Endothelial cell of umbilical vein (primary cell): ENCODE results near the gene THAP4. TPM values are rescaled to one million over a fixed set of nuclear protein-coding genes. Genes with fewer than 3 reads are reported as not detected.

Experiments
- BruUV-seq: library from RNA; stranded (reverse); fragments of 400-500 nt; replicated peaks from 2 replicates; lab custom pipeline; 2021; lab: Mats Ljungman, UMichigan
- CTCF ChIA-PET: fragments of 300-600, 350-600 bp; sonication (Branson Sonifier 250); formaldehyde crosslinking; loops from one replicate; lab custom pipeline; 2021; ENCODE audit warnings: antibody characterized with exemption, inconsistent platforms; lab: Charles Lee
- POLR2A ChIA-PET: fragments of 300-600, 350-600 bp; sonication (Branson Sonifier 250); formaldehyde crosslinking; loops from one replicate; lab custom pipeline; 2021; ENCODE audit warnings: antibody characterized with exemption, inconsistent platforms; lab: Charles Lee
- DNase-seq: peaks from one replicate; pipeline ENCODE4 v3.0.0-alpha.2; 2011; ENCODE audit warnings: low read depth, low spot score
- FAIRE-seq: peaks from 2 replicates; lab custom pipeline; 2011; peaks lifted over from hg19 to GRCh38; lab: Jason Lieb, UNC
- H2AFZ ChIP-seq: 2 replicates; pipeline ENCODE4 v1.6.0; 2012; ENCODE audit warnings: low read depth, low read length, control low read depth, inconsistent platforms
- H3K27ac ChIP-seq: 2 replicates; pipeline ENCODE4 v1.5.1; 2011; ENCODE audit warnings: low read depth, mild to moderate bottlenecking, control low read depth, low read length, moderate library complexity; ENCODE audit not compliant: insufficient read depth
- H3K27me3 ChIP-seq, 2 experiments: 2 replicates each; pipeline versions ENCODE4 v1.6.0 to v1.6.1; 2011; ENCODE audit warnings: low read length in 2 of 2, mixed read lengths in 1 of 2; ENCODE audit not compliant: control insufficient read depth in 2 of 2, insufficient read depth in 2 of 2
- H3K36me3 ChIP-seq, 2 experiments: 2 replicates in 1 of 2; 3 replicates in 1 of 2; pipeline ENCODE4 v1.5.1; 2011; ENCODE audit warnings: low read length in 2 of 2, mild to moderate bottlenecking in 1 of 2, moderate library complexity in 1 of 2; ENCODE audit not compliant: control insufficient read depth in 2 of 2, insufficient read depth in 2 of 2; ENCODE audit errors: extremely low read depth in 1 of 2
- H3K4me1 ChIP-seq: 3 replicates; pipeline ENCODE4 v1.5.1; 2011; ENCODE audit warnings: mild to moderate bottlenecking, low read length; ENCODE audit not compliant: control insufficient read depth, insufficient read depth; ENCODE audit errors: extremely low read depth
- H3K4me2 ChIP-seq: 2 replicates; pipeline ENCODE4 v1.6.1; 2011; ENCODE audit warnings: low read length, control low read depth, mixed read lengths; ENCODE audit not compliant: insufficient read depth
- H3K4me3 ChIP-seq, 3 experiments: fragments of 200-600 bp in 1 of 3; sonication (generic), shearing (Covaris generic) in 1 of 3; replicated peaks in 1 of 3; 2 replicates each; pipeline ENCODE4 v1.5.1; 2011 to 2016; ENCODE audit warnings: control low read depth in 3 of 3, low read length in 3 of 3, mild to moderate bottlenecking in 2 of 3, inconsistent platforms in 1 of 3, low read depth in 1 of 3, moderate library complexity in 1 of 3; ENCODE audit not compliant: insufficient read depth in 1 of 3
- H3K79me2 ChIP-seq: 2 replicates; pipeline ENCODE4 v1.6.0; 2012; ENCODE audit warnings: low read length, inconsistent platforms; ENCODE audit not compliant: control insufficient read depth, insufficient read depth
- H3K9ac ChIP-seq: replicated peaks from 2 replicates; pipeline ENCODE3; 2011; ENCODE audit warnings: low read length, control low read depth; ENCODE audit not compliant: insufficient read depth; ENCODE audit errors: extremely low read depth
- H3K9me1 ChIP-seq: replicated peaks from 3 replicates; pipeline ENCODE4 v1.6.0; 2011; ENCODE audit warnings: mild to moderate bottlenecking, low read length; ENCODE audit not compliant: control insufficient read depth, insufficient read depth; ENCODE audit errors: extremely low read depth
- H3K9me3 ChIP-seq: replicated peaks from 2 replicates; pipeline ENCODE4 v1.5.1; 2012; ENCODE audit warnings: low read length, inconsistent platforms; ENCODE audit not compliant: control insufficient read depth, insufficient read depth
- H4K20me1 ChIP-seq: replicated peaks from 2 replicates; pipeline ENCODE3; 2011; ENCODE audit warnings: mild to moderate bottlenecking, low read length; ENCODE audit not compliant: control insufficient read depth, insufficient read depth; ENCODE audit errors: extremely low read depth
- EZH2 ChIP-seq: IDR thresholded peaks from 2 replicates; pipeline ENCODE4 v1.6.1; 2012; ENCODE audit warnings: borderline replicate concordance, low read depth, mild to moderate bottlenecking, moderate library complexity, low read length, inconsistent platforms; ENCODE audit not compliant: severe bottlenecking
- FOS ChIP-seq: IDR thresholded peaks from 2 replicates; pipeline ENCODE4 v1.6.1; 2011; ENCODE audit warnings: mild to moderate bottlenecking, low read length, moderate library complexity, borderline replicate concordance; ENCODE audit not compliant: insufficient read depth
- GATA2 ChIP-seq: IDR thresholded peaks from 2 replicates; pipeline ENCODE4 v1.7.0; 2011; ENCODE audit warnings: low read depth, mild to moderate bottlenecking, moderate library complexity, mixed read lengths, low read length; ENCODE audit not compliant: insufficient read length, insufficient read depth
- JUN ChIP-seq: IDR thresholded peaks from 2 replicates; pipeline ENCODE4 v1.6.1; 2011; ENCODE audit warnings: borderline replicate concordance, low read depth; ENCODE audit not compliant: insufficient read length, insufficient read depth
- MAX ChIP-seq: IDR thresholded peaks from 2 replicates; pipeline ENCODE4 v1.6.1; 2011; ENCODE audit not compliant: insufficient read depth, insufficient read length
- MYC ChIP-seq: IDR thresholded peaks from one replicate; pipeline ENCODE4 v1.6.1; 2011; ENCODE audit warnings: mild to moderate bottlenecking, low read depth, low read length
- POLR2A ChIP-seq: IDR thresholded peaks from 2 replicates; pipeline ENCODE4 v1.6.1; 2012; ENCODE audit warnings: low read depth, mild to moderate bottlenecking, control low read depth, low read length
- POLR2AphosphoS5 ChIP-seq: IDR thresholded peaks from 2 replicates; pipeline ENCODE4 v1.6.1; 2012; ENCODE audit warnings: low read depth, mild to moderate bottlenecking, control low read depth, low read length, moderate library complexity; ENCODE audit not compliant: insufficient read depth
- dilution Hi-C: fragments of 300-500 bp; cut with MboI; formaldehyde crosslinking; loops from one replicate; pipeline ENCODE4 v1.15.0; 2019; ENCODE audit warnings: low sequenced_read_pairs; ENCODE audit not compliant: extremely low pct_ligation_motif_present
- intact Hi-C: fragments of 100-400 bp; cut with micrococcal nuclease; formaldehyde crosslinking; loops from one replicate; pipeline ENCODE4 v1.10.0; 2022
- polyA plus RNA-seq, 4 experiments: library from polyadenylated mRNA; depleted of rRNA in 3 of 4; stranded (reverse) in 3 of 4; unstranded in 1 of 4; fragments of >200 nt; gene quantifications; 2 replicates each; pipeline versions ENCODE4 v1.2.1 to v1.2.3, GENCODE V29; 2011 to 2012; ENCODE audit warnings: missing spikeins in 1 of 4
- total RNA-seq: library from RNA; stranded (reverse); gene quantifications from 2 replicates; pipeline ENCODE4 v1.2.3, GENCODE V29; 2021
- TF ChIP-seq, protein P1 (sequence below), 2 donors: IDR thresholded peaks; 1 replicate in 1 of 2; 2 replicates in 1 of 2; pipeline ENCODE4 v1.5.1; 2011; ENCODE audit warnings: low read length in 2 of 2, mild to moderate bottlenecking in 2 of 2, moderate library complexity in 2 of 2, control low read depth in 1 of 2, inconsistent platforms in 1 of 2, low read depth in 1 of 2; ENCODE audit not compliant: insufficient read depth in 1 of 2; ENCODE audit errors: extremely low read depth in 1 of 2

The THAP4 gene
- total and polyA plus RNA-seq, 2 donors (not counting 3 experiments of a cell fraction or from before 2014, with no cell fraction given), result 45.4 to 47.4 TPM

- no peaks in the 10 kb centered on the region for H3K9me1 ChIP-seq
- H3K36me3 ChIP-seq, result no peaks in the 10 kb centered on the region
- H3K4me3 ChIP-seq, result no peak overlapping the region
- DNase-seq (no peak), FAIRE-seq (no peak)
- no peaks in the 10 kb centered on the region for H4K20me1 ChIP-seq
- no TSS peak for BruUV-seq
- dilution Hi-C loops (no loop called here), intact Hi-C loops (no loop called here)
- TF ChIP-seq FOS, result no peak
- TF ChIP-seq MAX, result no peak
- no peak for TF ChIP-seq POLR2A
- no peak for TF ChIP-seq JUN
- TF ChIP-seq POLR2AphosphoS5, result no peak
- no peak for TF ChIP-seq EZH2
- TF ChIP-seq GATA2, result no peak
- TF ChIP-seq MYC, result no peak
- TF ChIP-seq, protein P1, sequence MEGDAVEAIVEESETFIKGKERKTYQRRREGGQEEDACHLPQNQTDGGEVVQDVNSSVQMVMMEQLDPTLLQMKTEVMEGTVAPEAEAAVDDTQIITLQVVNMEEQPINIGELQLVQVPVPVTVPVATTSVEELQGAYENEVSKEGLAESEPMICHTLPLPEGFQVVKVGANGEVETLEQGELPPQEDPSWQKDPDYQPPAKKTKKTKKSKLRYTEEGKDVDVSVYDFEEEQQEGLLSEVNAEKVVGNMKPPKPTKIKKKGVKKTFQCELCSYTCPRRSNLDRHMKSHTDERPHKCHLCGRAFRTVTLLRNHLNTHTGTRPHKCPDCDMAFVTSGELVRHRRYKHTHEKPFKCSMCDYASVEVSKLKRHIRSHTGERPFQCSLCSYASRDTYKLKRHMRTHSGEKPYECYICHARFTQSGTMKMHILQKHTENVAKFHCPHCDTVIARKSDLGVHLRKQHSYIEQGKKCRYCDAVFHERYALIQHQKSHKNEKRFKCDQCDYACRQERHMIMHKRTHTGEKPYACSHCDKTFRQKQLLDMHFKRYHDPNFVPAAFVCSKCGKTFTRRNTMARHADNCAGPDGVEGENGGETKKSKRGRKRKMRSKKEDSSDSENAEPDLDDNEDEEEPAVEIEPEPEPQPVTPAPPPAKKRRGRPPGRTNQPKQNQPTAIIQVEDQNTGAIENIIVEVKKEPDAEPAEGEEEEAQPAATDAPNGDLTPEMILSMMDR (IDR thresholded peaks at IDR 0.05; ENCODE audit: extremely low read depth in 1 of 2, insufficient read depth in 1 of 2, low read depth in 1 of 2, low read length in 2 of 2), result no peak
- no peak overlapping the region for H2AFZ ChIP-seq
- H3K27ac ChIP-seq, result no peak overlapping the region
- ChIA-PET POLR2A (no interaction called here), CTCF (no interaction called here)
- H3K27me3 ChIP-seq, result no peaks in the 10 kb centered on the region
- no peaks in the 10 kb centered on the region for H3K9me3 ChIP-seq
- no peak overlapping the region for H3K4me2 ChIP-seq
- no peak overlapping the region for H3K9ac ChIP-seq
- H3K79me2 ChIP-seq, result no peaks in the 10 kb centered on the region
- H3K4me1 ChIP-seq, result peaks cover 10% of the 10 kb centered on the region
These were observed 83.5 kb downstream of the THAP4 start for GRCh38 chr2:241553512-241553830.
